Central memory CD8-positive, alpha-beta T cell (primary cell): Measurements from ENCODE around the gene KDM1A.

Source experiments
- ATAC-seq: fragments of 150-1000 bp; cut with Tn5 transposase; replicated peaks from 2 replicates; pipeline ENCODE4 v1.10.0; 2022; ENCODE audit warnings: mild to moderate bottlenecking, moderate FRiP score, moderate number of reproducible peaks; ENCODE audit not compliant: poor library complexity, severe bottlenecking; ENCODE audit errors: extremely low read depth
- DNase-seq, 2 donors: peaks; one replicate each; pipeline ENCODE4 v3.0.0; 2021; ENCODE audit warnings: low spot score in 2 of 2
- H3K27ac Mint-ChIP-seq: one replicate; pipeline ENCODE4 v1.8.0; 2022; ENCODE audit warnings: low read depth, mild to moderate bottlenecking, moderate library complexity, mixed read lengths
- H3K27me3 Mint-ChIP-seq: one replicate; pipeline ENCODE4 v1.8.0; 2022; ENCODE audit warnings: mixed read lengths
- H3K36me3 Mint-ChIP-seq: one replicate; pipeline ENCODE4 v1.8.0; 2022; ENCODE audit warnings: mild to moderate bottlenecking, moderate library complexity, mixed read lengths; ENCODE audit not compliant: insufficient read depth
- H3K4me1 Mint-ChIP-seq: one replicate; pipeline ENCODE4 v1.8.0; 2022; ENCODE audit warnings: mixed read lengths
- H3K4me3 Mint-ChIP-seq: one replicate; pipeline ENCODE4 v1.8.0; 2022; ENCODE audit warnings: mild to moderate bottlenecking, moderate library complexity, mixed read lengths
- H3K9me3 Mint-ChIP-seq: one replicate; pipeline ENCODE4 v1.8.0; 2022; ENCODE audit warnings: mixed read lengths

The KDM1A gene

GRCh38 chr1:23122023-23122748 is 102.9 kb downstream of the KDM1A start:
- Mint-ChIP-seq H3K27ac (no peak overlapping the region), H3K36me3 (peaks cover 15% of the 10 kb centered on the region), H3K27me3 (no peaks in the 10 kb centered on the region), H3K9me3 (no peaks in the 10 kb centered on the region), H3K4me1 (peaks cover 44% of the 10 kb centered on the region), H3K4me3 (no peak overlapping the region)
- DNase-seq (no peak), ATAC-seq (no peak)

GRCh38 chr1:23122796-23123195 is 103.5 kb downstream of the KDM1A start:
- H3K27ac Mint-ChIP-seq, result no peak overlapping the region
- no peak overlapping the region for H3K4me3 Mint-ChIP-seq
- peaks cover 13% of the 10 kb centered on the region for H3K36me3 Mint-ChIP-seq
- ATAC-seq (no peak), DNase-seq (no peak)
- H3K9me3 Mint-ChIP-seq, result no peaks in the 10 kb centered on the region
- H3K27me3 Mint-ChIP-seq, result no peaks in the 10 kb centered on the region
- peaks cover 38% of the 10 kb centered on the region for H3K4me1 Mint-ChIP-seq

- DNase-seq (no peak), ATAC-seq (no peak)
- Mint-ChIP-seq H3K27me3 (no peaks in the 10 kb centered on the region), H3K36me3 (peaks cover 13% of the 10 kb centered on the region), H3K4me1 (peaks cover 34% of the 10 kb centered on the region), H3K27ac (no peak overlapping the region), H3K4me3 (no peak overlapping the region), H3K9me3 (no peaks in the 10 kb centered on the region)
These were observed 104.3 kb downstream of the KDM1A start for GRCh38 chr1:23123528-23123927.

GRCh38 chr1:23124259-23125026 is 105.2 kb downstream of the KDM1A start:
- H3K4me1 Mint-ChIP-seq, result peaks cover 30% of the 10 kb centered on the region
- no peaks in the 10 kb centered on the region for H3K9me3 Mint-ChIP-seq
- peaks cover 8% of the 10 kb centered on the region for H3K36me3 Mint-ChIP-seq
- DNase-seq (no peak), ATAC-seq (no peak)
- no peak overlapping the region for H3K4me3 Mint-ChIP-seq
- no peaks in the 10 kb centered on the region for H3K27me3 Mint-ChIP-seq
- no peak overlapping the region for H3K27ac Mint-ChIP-seq

GRCh38 chr1:23125489-23125888 is 106.2 kb downstream of the KDM1A start:
- H3K36me3 Mint-ChIP-seq, result peaks cover 6% of the 10 kb centered on the region
- no peak for ATAC-seq
- H3K4me3 Mint-ChIP-seq, result no peak overlapping the region
- DNase-seq, result no peak
- no peak overlapping the region for H3K27ac Mint-ChIP-seq
- no peaks in the 10 kb centered on the region for H3K27me3 Mint-ChIP-seq
- H3K4me1 Mint-ChIP-seq, result peaks cover 32% of the 10 kb centered on the region
- no peaks in the 10 kb centered on the region for H3K9me3 Mint-ChIP-seq

GRCh38 chr1:23126200-23126599 is 106.9 kb downstream of the KDM1A start:
- ATAC-seq, result no peak
- Mint-ChIP-seq H3K4me3 (no peak overlapping the region), H3K27ac (no peak overlapping the region), H3K27me3 (no peaks in the 10 kb centered on the region), H3K9me3 (no peaks in the 10 kb centered on the region), H3K36me3 (peaks cover 6% of the 10 kb centered on the region), H3K4me1 (peaks cover 35% of the 10 kb centered on the region)
- DNase-seq, result no peak

GRCh38 chr1:23126801-23127200 is 107.5 kb downstream of the KDM1A start:
- Mint-ChIP-seq H3K27me3 (no peaks in the 10 kb centered on the region), H3K4me1 (peaks cover 37% of the 10 kb centered on the region), H3K27ac (no peak overlapping the region), H3K36me3 (peaks cover 6% of the 10 kb centered on the region), H3K4me3 (no peak overlapping the region), H3K9me3 (no peaks in the 10 kb centered on the region)
- no peak for ATAC-seq
- DNase-seq, result no peak

- H3K36me3 Mint-ChIP-seq, result peaks cover 8% of the 10 kb centered on the region
- H3K27ac Mint-ChIP-seq, result no peak overlapping the region
- peaks cover 27% of the 10 kb centered on the region for H3K4me1 Mint-ChIP-seq
- DNase-seq (no peak), ATAC-seq (no peak)
- no peaks in the 10 kb centered on the region for H3K27me3 Mint-ChIP-seq
- H3K4me3 Mint-ChIP-seq, result no peak overlapping the region
- no peaks in the 10 kb centered on the region for H3K9me3 Mint-ChIP-seq
These were observed 110.6 kb downstream of the KDM1A start for GRCh38 chr1:23129846-23130245.

GRCh38 chr1:23132033-23132432 is 112.8 kb downstream of the KDM1A start:
- Mint-ChIP-seq H3K9me3 (no peaks in the 10 kb centered on the region), H3K27me3 (no peaks in the 10 kb centered on the region), H3K4me1 (peaks cover 18% of the 10 kb centered on the region), H3K27ac (no peak overlapping the region), H3K4me3 (no peak overlapping the region), H3K36me3 (peaks cover 4% of the 10 kb centered on the region)
- no peak for DNase-seq
- ATAC-seq, result no peak
